Spleen (tissue), 7 donors: ENCODE measurements around the gene ATG101.

ENCODE experiments used
- POLR2A ChIP-seq, 3 donors: fragments of 450-650 bp; IDR thresholded peaks; one replicate each; pipeline ENCODE4 v1.5.1; 2017; ENCODE audit warnings: antibody characterized with exemption in 3 of 3, mild to moderate bottlenecking in 1 of 3
- POLR2AphosphoS5 ChIP-seq, 3 donors: sonication (generic); formaldehyde crosslinking; IDR thresholded peaks; one replicate each; pipeline ENCODE4 v1.5.1; 2017; ENCODE audit warnings: antibody characterized with exemption in 3 of 3
- TF ChIP-seq, protein P1 (sequence below), 11 experiments: fragments of 200-600 bp in 7 of 11; fragments of 450-650 bp in 4 of 11; sonication (generic) in 4 of 11; IDR thresholded peaks in 8 of 11; conservative IDR thresholded peaks in 3 of 11; 1 replicate in 7 of 11; 2 replicates in 4 of 11; pipeline versions ENCODE4 v1.4.0 to v1.8.0; 2016 to 2021; ENCODE audit warnings: antibody characterized with exemption in 11 of 11, inconsistent platforms in 4 of 11, mild to moderate bottlenecking in 1 of 11
- donor health status: DM: no; HTN: no; CAD: no; lungs with moderate emphysema.
- donor health status: DM: no; HTN: no; CAD: no.
- donor health status: DM: no; HTN: no; CAD: no.

DNA sequence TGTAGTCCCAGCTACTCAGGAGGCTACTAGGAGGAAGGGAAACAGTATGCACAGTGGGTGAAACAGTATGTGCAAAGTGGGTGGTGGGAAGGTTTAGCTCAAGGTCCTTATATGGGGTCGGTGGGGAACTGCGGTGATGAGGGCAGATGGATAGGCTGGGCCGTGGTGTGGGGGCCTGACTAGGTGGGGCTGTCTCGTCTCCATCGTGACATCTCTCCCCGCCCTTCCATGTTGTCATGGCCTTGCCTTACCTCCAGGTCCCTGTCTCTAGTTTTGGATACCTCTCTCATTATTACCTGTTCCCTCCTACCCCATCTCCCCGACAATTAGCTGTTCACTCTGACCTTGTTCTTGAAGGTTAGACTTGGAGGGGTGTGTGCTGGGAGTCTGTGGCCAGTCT lies 22.9 kb upstream of the ATG101 start:
- no peak for TF ChIP-seq POLR2A (IDR thresholded peaks at IDR 0.05)
- TF ChIP-seq, protein P1, sequence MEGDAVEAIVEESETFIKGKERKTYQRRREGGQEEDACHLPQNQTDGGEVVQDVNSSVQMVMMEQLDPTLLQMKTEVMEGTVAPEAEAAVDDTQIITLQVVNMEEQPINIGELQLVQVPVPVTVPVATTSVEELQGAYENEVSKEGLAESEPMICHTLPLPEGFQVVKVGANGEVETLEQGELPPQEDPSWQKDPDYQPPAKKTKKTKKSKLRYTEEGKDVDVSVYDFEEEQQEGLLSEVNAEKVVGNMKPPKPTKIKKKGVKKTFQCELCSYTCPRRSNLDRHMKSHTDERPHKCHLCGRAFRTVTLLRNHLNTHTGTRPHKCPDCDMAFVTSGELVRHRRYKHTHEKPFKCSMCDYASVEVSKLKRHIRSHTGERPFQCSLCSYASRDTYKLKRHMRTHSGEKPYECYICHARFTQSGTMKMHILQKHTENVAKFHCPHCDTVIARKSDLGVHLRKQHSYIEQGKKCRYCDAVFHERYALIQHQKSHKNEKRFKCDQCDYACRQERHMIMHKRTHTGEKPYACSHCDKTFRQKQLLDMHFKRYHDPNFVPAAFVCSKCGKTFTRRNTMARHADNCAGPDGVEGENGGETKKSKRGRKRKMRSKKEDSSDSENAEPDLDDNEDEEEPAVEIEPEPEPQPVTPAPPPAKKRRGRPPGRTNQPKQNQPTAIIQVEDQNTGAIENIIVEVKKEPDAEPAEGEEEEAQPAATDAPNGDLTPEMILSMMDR (IDR thresholded peaks at IDR 0.05 in 8 of 11, conservative IDR thresholded peaks at IDR 0.05 in 3 of 11): no peak
- TF ChIP-seq POLR2AphosphoS5 (IDR thresholded peaks at IDR 0.05): no peak
